Natural killer cell (primary cell): ENCODE data around the gene FOXP3. TPM values are rescaled to one million over a fixed set of nuclear protein-coding genes. Genes with fewer than 3 reads are reported as not detected.

Experiments used
- ATAC-seq, 3 donors: fragments of 150-1000 bp in 2 of 3; fragments of 200-7000 bp in 1 of 3; cut with Tn5 transposase; 1 replicate in 1 of 3; 2 replicates in 2 of 3; pipeline ENCODE4 v1.10.0; 2021; ENCODE audit warnings: mild to moderate bottlenecking in 2 of 3, moderate library complexity in 2 of 3
- DNase-seq, 2 donors: peaks; one replicate each; pipeline versions ENCODE4 v3.0.0 to v3.0.0-alpha.2; 2013 to 2021; ENCODE audit warnings: mixed read lengths in 1 of 2
- H3K27ac ChIP-seq: one replicate; pipeline ENCODE4 v1.5.1; 2013; ENCODE audit warnings: mild to moderate bottlenecking, low read length
- H3K27me3 ChIP-seq: one replicate; pipeline ENCODE4 v1.6.1; 2013; ENCODE audit warnings: low read length; ENCODE audit not compliant: control insufficient read depth, insufficient read depth
- H3K36me3 ChIP-seq: one replicate; pipeline ENCODE4 v1.6.1; 2013; ENCODE audit warnings: low read length; ENCODE audit not compliant: control insufficient read depth, insufficient read depth
- H3K4me1 ChIP-seq: one replicate; pipeline ENCODE4 v1.6.1; 2013; ENCODE audit warnings: low read length; ENCODE audit not compliant: control insufficient read depth, insufficient read depth
- H3K4me3 ChIP-seq: one replicate; pipeline ENCODE4 v1.5.1; 2013; ENCODE audit warnings: low read length
- H3K9me3 ChIP-seq: one replicate; pipeline ENCODE4 v1.6.1; 2013; ENCODE audit warnings: low read length; ENCODE audit not compliant: control insufficient read depth, insufficient read depth
- H3K27ac Mint-ChIP-seq, 2 donors: one replicate each; pipeline ENCODE4 v1.8.0; 2022; ENCODE audit warnings: mild to moderate bottlenecking in 2 of 2, mixed read lengths in 2 of 2, moderate library complexity in 1 of 2
- H3K27me3 Mint-ChIP-seq, 2 donors: one replicate each; pipeline ENCODE4 v1.8.0; 2022; ENCODE audit warnings: low read depth in 2 of 2, mixed read lengths in 2 of 2
- H3K36me3 Mint-ChIP-seq: one replicate; pipeline ENCODE4 v1.8.0; 2022; ENCODE audit warnings: mixed read lengths
- H3K4me1 Mint-ChIP-seq, 2 donors: one replicate each; pipeline ENCODE4 v1.8.0; 2022; ENCODE audit warnings: mixed read lengths in 2 of 2
- H3K4me3 Mint-ChIP-seq: one replicate; pipeline ENCODE4 v1.8.0; 2022; ENCODE audit warnings: mild to moderate bottlenecking, moderate library complexity, mixed read lengths
- H3K9me3 Mint-ChIP-seq, 2 donors: one replicate each; pipeline ENCODE4 v1.8.0; 2022; ENCODE audit warnings: mixed read lengths in 2 of 2
- CTCF ChIP-seq: fragments of 200-600 bp; IDR thresholded peaks from one replicate; pipeline ENCODE4 v1.8.0; 2022; ENCODE audit warnings: antibody characterized with exemption
- WGBS: methylation state at CpG from one replicate; pipeline ENCODE4 v1.1.7; 2013; ENCODE audit warnings: missing lambda C conversion rate; ENCODE audit not compliant: insufficient coverage; 5-methylcytosine and 5-hydroxymethylcytosine counted together
- intact Hi-C: fragments of 100-400 bp; cut with micrococcal nuclease; formaldehyde crosslinking; loops from one replicate; pipeline ENCODE4 v1.14.2; 2022
- total RNA-seq, 4 donors: library from RNA; stranded (reverse); fragments of 120-200 nt in 1 of 4; gene quantifications; one replicate each; pipeline versions ENCODE4 v1.2.3 to v1.2.4, GENCODE V29; 2013 to 2022

The FOXP3 gene
- total RNA-seq, 3 donors from 2014 or later (not counting 1 experiment from before 2014, with no cell fraction given), result 0.09 to 0.32 (median 0.20) TPM

- ATAC-seq (no peak), DNase-seq (no peak)
- no peaks in the 10 kb centered on the region for H3K9me3 Mint-ChIP-seq
- H3K27me3 ChIP-seq, result no peaks in the 10 kb centered on the region
- no peak overlapping the region for H3K27ac ChIP-seq
- H3K4me3 ChIP-seq, result no peak overlapping the region
- H3K9me3 ChIP-seq, result no peaks in the 10 kb centered on the region
- no peaks in the 10 kb centered on the region for H3K36me3 Mint-ChIP-seq
- no peak overlapping the region for H3K4me3 Mint-ChIP-seq
- no peaks in the 10 kb centered on the region for H3K27me3 Mint-ChIP-seq
- peaks cover 19% of the 10 kb centered on the region for H3K4me1 ChIP-seq
- H3K36me3 ChIP-seq, result no peaks in the 10 kb centered on the region
- 96% methylated on average over 17 of the region's 17 CpGs for WGBS
- intact Hi-C loops, result no loop called here
- H3K27ac Mint-ChIP-seq, result no peak overlapping the region
- no peak for TF ChIP-seq CTCF
- H3K4me1 Mint-ChIP-seq, result peaks cover 0 to 20% of the 10 kb centered on the region in 2 donors
Measured at GRCh38 chrX:49228185-49228584, 36.3 kb downstream of the FOXP3 start.

GRCh38 chrX:49227726-49228125 is 36.8 kb downstream of the FOXP3 start:
- no peak for DNase-seq
- H3K4me3 Mint-ChIP-seq, result no peak overlapping the region
- no peak overlapping the region for H3K4me3 ChIP-seq
- no peaks in the 10 kb centered on the region for H3K27me3 ChIP-seq
- H3K27ac ChIP-seq, result no peak overlapping the region
- no peak for ATAC-seq
- H3K36me3 Mint-ChIP-seq, result no peaks in the 10 kb centered on the region
- H3K36me3 ChIP-seq, result no peaks in the 10 kb centered on the region
- TF ChIP-seq CTCF, result no peak
- peaks cover 19% of the 10 kb centered on the region for H3K4me1 ChIP-seq
- intact Hi-C loops, result no loop called here
- no peaks in the 10 kb centered on the region for H3K9me3 Mint-ChIP-seq
- WGBS, result 94% methylated on average over 2 of the region's 2 CpGs
- H3K27me3 Mint-ChIP-seq, result peaks cover 4% of the 10 kb centered on the region in 2 donors
- no peak overlapping the region for H3K27ac Mint-ChIP-seq
- H3K9me3 ChIP-seq, result no peaks in the 10 kb centered on the region
- peaks cover 0 to 20% of the 10 kb centered on the region in 2 donors for H3K4me1 Mint-ChIP-seq

- H3K4me1 Mint-ChIP-seq, result peaks cover 0 to 23% of the 10 kb centered on the region in 2 donors
- H3K9me3 Mint-ChIP-seq, result no peaks in the 10 kb centered on the region
- TF ChIP-seq CTCF, result no peak
- H3K4me3 Mint-ChIP-seq, result no peak overlapping the region
- no peak for ATAC-seq
- Histone ChIP-seq H3K4me3 (no peak overlapping the region), H3K4me1 (peaks cover 19% of the 10 kb centered on the region), H3K36me3 (no peaks in the 10 kb centered on the region), H3K27me3 (no peaks in the 10 kb centered on the region), H3K9me3 (no peaks in the 10 kb centered on the region), H3K27ac (no peak overlapping the region)
- peaks cover 5 to 7% of the 10 kb centered on the region in 2 donors for H3K27me3 Mint-ChIP-seq
- H3K27ac Mint-ChIP-seq, result no peak overlapping the region
- no peaks in the 10 kb centered on the region for H3K36me3 Mint-ChIP-seq
- intact Hi-C loops, result no loop called here
- DNase-seq, result no peak
- 98% methylated on average over 3 of the region's 9 CpGs for WGBS
Measured at GRCh38 chrX:49226946-49227345, 37.6 kb downstream of the FOXP3 start.

- peaks cover 11% of the 10 kb centered on the region for H3K4me1 ChIP-seq
- no peak for ATAC-seq
- no peak overlapping the region for H3K27ac ChIP-seq
- Mint-ChIP-seq H3K9me3 (no peaks in the 10 kb centered on the region), H3K27ac (no peak overlapping the region), H3K27me3 (peaks cover 7 to 9% of the 10 kb centered on the region in 2 donors), H3K4me3 (no peak overlapping the region), H3K36me3 (no peaks in the 10 kb centered on the region), H3K4me1 (peaks cover 0 to 17% of the 10 kb centered on the region in 2 donors)
- H3K36me3 ChIP-seq, result no peaks in the 10 kb centered on the region
- no peak for DNase-seq
- intact Hi-C loops, result no loop called here
- no peak overlapping the region for H3K4me3 ChIP-seq
- H3K27me3 ChIP-seq, result no peaks in the 10 kb centered on the region
- TF ChIP-seq CTCF, result no peak
- 78% methylated on average over 14 of the region's 14 CpGs for WGBS
- no peaks in the 10 kb centered on the region for H3K9me3 ChIP-seq
Measured at GRCh38 chrX:49225858-49226257, 38.7 kb downstream of the FOXP3 start.
